SK-N-SH (cell line): ENCODE results near the gene MED26. TPM values are rescaled to one million over a fixed set of nuclear protein-coding genes. Genes with fewer than 3 reads are reported as not detected.
"Not testable (repeated sequence)": the region's sequence is repeated elsewhere in the genome, so short reads cannot be mapped to it uniquely, and the experiment has no call there.

Experiments
- CTCF ChIA-PET: fragments of 300-600, 350-600 bp; formaldehyde crosslinking; extraction: SDS; loops from one replicate; lab custom pipeline; 2021; lab: Yijun Ruan, JAX
- POLR2A ChIA-PET: fragments of 350-600 bp; sonication (Branson Sonifier 250); formaldehyde crosslinking; extraction: SDS; loops from one replicate; lab custom pipeline; 2020; ENCODE audit warnings: antibody characterized with exemption, inconsistent platforms; lab: Yijun Ruan, JAX
- DNase-seq: peaks from one replicate; pipeline ENCODE4 v3.0.0; 2012
- H2AFZ ChIP-seq: fragments of 200-600 bp; sonication (generic); 2 replicates; pipeline ENCODE4 v1.8.1; 2016; ENCODE audit warnings: antibody characterized with exemption, mild to moderate bottlenecking, low read depth
- H3F3A ChIP-seq: fragments of 200-600 bp; sonication (generic); replicated peaks from 2 replicates; pipeline ENCODE3; 2016; ENCODE audit warnings: antibody characterized with exemption, mild to moderate bottlenecking; ENCODE audit not compliant: insufficient read depth
- H3K27ac ChIP-seq, 2 experiments: fragments of 200-500 bp in 1 of 2; fragments of 200-600 bp in 1 of 2; sonication (Bioruptor generic) in 1 of 2; sonication (generic), shearing (Covaris generic) in 1 of 2; 2 replicates each; pipeline versions ENCODE4 v1.5.1 to v1.6.1; 2014 to 2016; ENCODE audit warnings: low read depth in 2 of 2, inconsistent platforms in 1 of 2, low read length in 1 of 2, mild to moderate bottlenecking in 1 of 2, mixed read lengths in 1 of 2
- H3K27me3 ChIP-seq: fragments of 200-600 bp; sonication (generic), shearing (Covaris generic); 2 replicates; pipeline ENCODE4 v1.6.1; 2016; ENCODE audit warnings: mixed run types; ENCODE audit not compliant: insufficient read depth
- H3K36me3 ChIP-seq, 2 experiments: fragments of 200-500 bp in 1 of 2; fragments of 200-600 bp in 1 of 2; sonication (Bioruptor generic) in 1 of 2; sonication (generic) in 1 of 2; replicated peaks in 1 of 2; 2 replicates each; pipeline versions ENCODE3 to v1.5.1; 2014 to 2016; ENCODE audit warnings: low read length in 1 of 2, mild to moderate bottlenecking in 1 of 2; ENCODE audit not compliant: insufficient read depth in 2 of 2, control insufficient read depth in 1 of 2
- H3K4me1 ChIP-seq, 2 experiments: fragments of 200-500 bp in 1 of 2; fragments of 200-600 bp in 1 of 2; sonication (Bioruptor generic) in 1 of 2; sonication (generic), shearing (Covaris generic) in 1 of 2; 2 replicates each; pipeline versions ENCODE4 v1.5.1 to v1.6.1; 2014 to 2016; ENCODE audit warnings: low read depth in 1 of 2, low read length in 1 of 2, mixed run types in 1 of 2; ENCODE audit not compliant: insufficient read depth in 2 of 2, control insufficient read depth in 1 of 2
- H3K4me2 ChIP-seq: fragments of 200-600 bp; sonication (generic), shearing (Covaris generic); 2 replicates; pipeline ENCODE4 v1.6.1; 2017; ENCODE audit warnings: mixed run types
- H3K4me3 ChIP-seq, 2 experiments: fragments of 200-500 bp in 1 of 2; fragments of 200-600 bp in 1 of 2; sonication (Bioruptor generic) in 1 of 2; sonication (generic), shearing (Covaris generic) in 1 of 2; 2 replicates each; pipeline versions ENCODE4 v1.5.1 to v1.8.1; 2014 to 2016; ENCODE audit warnings: low read depth in 2 of 2, inconsistent platforms in 1 of 2, low read length in 1 of 2, mild to moderate bottlenecking in 1 of 2, mixed read lengths in 1 of 2, moderate library complexity in 1 of 2
- H3K79me2 ChIP-seq: fragments of 200-600 bp; sonication (generic); 2 replicates; pipeline ENCODE4 v1.8.1; 2017; ENCODE audit warnings: mild to moderate bottlenecking; ENCODE audit not compliant: insufficient read depth
- H3K9ac ChIP-seq: fragments of 200-600 bp; sonication (generic); 2 replicates; pipeline ENCODE4 v1.6.1; 2017; ENCODE audit warnings: mixed run types
- H3K9me2 ChIP-seq: fragments of 200-600 bp; sonication (generic); 2 replicates; pipeline ENCODE4 v1.6.1; 2017; ENCODE audit warnings: mixed run types
- H3K9me3 ChIP-seq: fragments of 200-600 bp; sonication (generic); 2 replicates; pipeline ENCODE4 v1.6.1; 2017; ENCODE audit warnings: mixed run types, mild to moderate bottlenecking, moderate library complexity
- H4K20me1 ChIP-seq: fragments of 200-600 bp; sonication (generic); 2 replicates; pipeline ENCODE4 v1.6.1; 2017; ENCODE audit warnings: mild to moderate bottlenecking, mixed run types; ENCODE audit not compliant: insufficient read depth
- CHD2 ChIP-seq: fragments of 150-350 bp; IDR thresholded peaks from 2 replicates; pipeline ENCODE4 v1.6.1; 2018; ENCODE audit warnings: low read length; ENCODE audit not compliant: partially characterized antibody
- EZH2phosphoT487 ChIP-seq: fragments of 200-600 bp; sonication (generic); IDR thresholded peaks from 2 replicates; pipeline ENCODE4 v1.6.1; 2017; ENCODE audit warnings: low read depth, mixed run types, mild to moderate bottlenecking, antibody characterized with exemption, moderate library complexity, borderline replicate concordance
- FOSL2 ChIP-seq: IDR thresholded peaks from 2 replicates; pipeline ENCODE4 v1.4.0; 2012; ENCODE audit warnings: low read depth, mild to moderate bottlenecking, moderate library complexity, borderline replicate concordance
- FOXJ3 ChIP-seq: sonication (generic); formaldehyde crosslinking; IDR thresholded peaks from 2 replicates; pipeline ENCODE4 v1.5.1; 2020; ENCODE audit warnings: mild to moderate bottlenecking, missing genetic modification reagents
- FOXM1 ChIP-seq: IDR thresholded peaks from 2 replicates; pipeline ENCODE4 v1.4.0; 2012; ENCODE audit warnings: low read depth, mild to moderate bottlenecking
- GABPA ChIP-seq: IDR thresholded peaks from 2 replicates; pipeline ENCODE4 v1.4.0; 2012; ENCODE audit warnings: low read depth, mild to moderate bottlenecking
- GATA2 ChIP-seq: sonication (generic); formaldehyde crosslinking; IDR thresholded peaks from 2 replicates; pipeline ENCODE4 v1.5.0; 2020; ENCODE audit warnings: mild to moderate bottlenecking, missing genetic modification reagents
- IRF3 ChIP-seq: fragments of 150-350 bp; IDR thresholded peaks from 2 replicates; pipeline ENCODE4 v1.6.1; 2016; ENCODE audit warnings: mild to moderate bottlenecking, low read depth, low read length
- RAD21 ChIP-seq: IDR thresholded peaks from 2 replicates; pipeline ENCODE4 v1.6.1; 2012; ENCODE audit warnings: mild to moderate bottlenecking, low read length
- RCOR1 ChIP-seq: fragments of 150-350 bp; IDR thresholded peaks from 2 replicates; pipeline ENCODE4 v1.6.1; 2017; ENCODE audit warnings: antibody characterized with exemption, low read length
- RXRA ChIP-seq: IDR thresholded peaks from 2 replicates; pipeline ENCODE4 v1.4.0; 2012; ENCODE audit warnings: low read depth, mild to moderate bottlenecking, borderline replicate concordance
- SIN3A ChIP-seq: IDR thresholded peaks from 2 replicates; pipeline ENCODE4 v1.6.1; 2012; ENCODE audit warnings: low read depth, mild to moderate bottlenecking, low read length, moderate library complexity, borderline replicate concordance
- TAF1 ChIP-seq: IDR thresholded peaks from 2 replicates; pipeline ENCODE4 v1.6.1; 2012; ENCODE audit warnings: low read depth, mild to moderate bottlenecking, low read length, moderate library complexity, borderline replicate concordance
- TCF12 ChIP-seq: IDR thresholded peaks from 2 replicates; pipeline ENCODE4 v1.4.0; 2012
- TEAD4 ChIP-seq: IDR thresholded peaks from 2 replicates; pipeline ENCODE4 v1.4.0; 2012; ENCODE audit warnings: mild to moderate bottlenecking, borderline replicate concordance; ENCODE audit not compliant: insufficient read depth
- YY1 ChIP-seq: IDR thresholded peaks from 2 replicates; pipeline ENCODE4 v1.4.0; 2012; ENCODE audit warnings: low read depth, mild to moderate bottlenecking
- ZBTB33 ChIP-seq: IDR thresholded peaks from 2 replicates; pipeline ENCODE4 v1.4.0; 2012; ENCODE audit warnings: low read depth, borderline replicate concordance
- WGBS: methylation state at CpG from one replicate; pipeline ENCODE4 v1.1.6; 2017; ENCODE audit warnings: low lambda C conversion rate; 5-methylcytosine and 5-hydroxymethylcytosine counted together
- polyA plus RNA-seq, 3 experiments: library from polyadenylated mRNA; depleted of rRNA; stranded (reverse); fragments of >200 nt; gene quantifications; 2 replicates each; pipeline ENCODE4 v1.2.3, GENCODE V29; 2012

Gene MED26
- polyA plus RNA-seq, 1 of the 3 experiments (the other 2 are of a cell fraction) = 3.5 TPM

GRCh38 chr19:16544473-16545231 is 83.4 kb downstream of the MED26 start:
- POLR2A ChIA-PET = no interaction called here
- WGBS = 97% methylated on average over 11 of the region's 11 CpGs
- Histone ChIP-seq H3K79me2 (peaks cover 55% of the 10 kb centered on the region), H3K4me3 (no peak overlapping the region), H3K4me1 (peaks cover 14% of the 10 kb centered on the region in 2 experiments; a peak in 2 of 4 replicates), H3K9me3 (no peaks in the 10 kb centered on the region), H3F3A (peaks cover 9% of the 10 kb centered on the region), H2AFZ (no peak overlapping the region), H3K36me3 (peaks cover 1 to 11% of the 10 kb centered on the region in 2 experiments), H3K9ac (no peak overlapping the region), H4K20me1 (peaks cover 25% of the 10 kb centered on the region), H3K27ac (no peak overlapping the region), H3K27me3 (no peaks in the 10 kb centered on the region), H3K9me2 (no peaks in the 10 kb centered on the region), H3K4me2 (no peak overlapping the region)
- TF ChIP-seq FOSL2 (no peak), FOXJ3 (CRISPR knock-in tag) (no peak), ZBTB33 (no peak), EZH2phosphoT487 (no peak), CHD2 (no peak)
- CTCF ChIA-PET = interaction anchor here (1.0 to 1.1 kb wide), 2 partner anchors 18 to 103 kb away, joined by 3 to 4 read pairs; no protein-coding TSS in a partner anchor
- no peak for DNase-seq

- H3K27ac ChIP-seq, DNase-seq, H3K9me2 ChIP-seq, H3K27me3 ChIP-seq, H3K9ac ChIP-seq, H2AFZ ChIP-seq, H3F3A ChIP-seq, POLR2A ChIA-PET, H3K9me3 ChIP-seq: not testable (repeated sequence)
- peaks cover 65% of the 10 kb centered on the region for H3K79me2 ChIP-seq
- peaks cover 4 to 15% of the 10 kb centered on the region in 2 experiments for H3K36me3 ChIP-seq
- CTCF ChIA-PET = interaction anchor here (1.1 kb wide), 1 partner anchor 17 kb away, joined by 4 read pairs; no protein-coding TSS in a partner anchor
- H3K4me2 ChIP-seq = peak overlapping the region; percentile 98
- peak overlapping the region; percentile 75 to 99; a peak in 3 of 4 replicates for H3K4me3 ChIP-seq
- H4K20me1 ChIP-seq = peaks cover 29% of the 10 kb centered on the region
- WGBS = 90% methylated on average over 6 of the region's 6 CpGs
- peaks cover 14 to 15% of the 10 kb centered on the region in 2 experiments; a peak in 2 of 4 replicates for H3K4me1 ChIP-seq
Measured at GRCh38 chr19:16543734-16544133, 84.3 kb downstream of the MED26 start.

- CTCF ChIA-PET = no interaction called here
- no peak for TF ChIP-seq FOXM1
- no peak for TF ChIP-seq SIN3A
- TF ChIP-seq TAF1 = no peak
- no peak for TF ChIP-seq RAD21
- TF ChIP-seq CHD2 = no peak
- TF ChIP-seq RXRA = no peak
- no peak for TF ChIP-seq YY1
- no peak for TF ChIP-seq FOSL2
- no peak for TF ChIP-seq GABPA
- no peak for TF ChIP-seq TEAD4
- no peak for TF ChIP-seq FOXJ3 (CRISPR knock-in tag)
- no peak for TF ChIP-seq IRF3
- TF ChIP-seq GATA2 (CRISPR knock-in tag) = no peak
- no peak for TF ChIP-seq RCOR1
- TF ChIP-seq TCF12 = no peak
Measured at GRCh38 chr19:16542910-16543472, 85.0 kb downstream of the MED26 start.

More at GRCh38 chr19:16542910-16543472, 85.0 kb downstream of the MED26 start:
- WGBS = 5% methylated on average over 14 of the region's 15 CpGs
- H3K9me3 ChIP-seq = no peaks in the 10 kb centered on the region
- H2AFZ ChIP-seq = peak overlapping the region; percentile 76; the same call in 1 of the 2 replicates
- H3K9me2 ChIP-seq = no peaks in the 10 kb centered on the region
- H3K4me1 ChIP-seq = peaks cover 14 to 15% of the 10 kb centered on the region in 2 experiments; a peak in 2 of 4 replicates
- POLR2A ChIA-PET = no interaction called here
- no peaks in the 10 kb centered on the region for H3K27me3 ChIP-seq
- H3K36me3 ChIP-seq = peaks cover 4 to 20% of the 10 kb centered on the region in 2 experiments
- peaks cover 72% of the 10 kb centered on the region for H3K79me2 ChIP-seq
- H3K4me2 ChIP-seq = peak overlapping the region; percentile 98
- peak overlapping the region; percentile 71 to 88 for H3K27ac ChIP-seq
- peaks cover 36% of the 10 kb centered on the region for H4K20me1 ChIP-seq
- H3K4me3 ChIP-seq = peak overlapping the region; percentile 75 to 99
- H3F3A ChIP-seq = peaks cover 8% of the 10 kb centered on the region
- peak overlapping the region; percentile 95 for H3K9ac ChIP-seq
- no peak for DNase-seq
